GM12874 (cell line): Measurements from ENCODE around the gene FOXN3.

Experiments
- CTCF ChIP-seq: IDR thresholded peaks from 2 replicates; pipeline ENCODE4 v1.5.1; 2011; ENCODE audit warnings: low read depth, mild to moderate bottlenecking, control low read depth, low read length, moderate library complexity; ENCODE audit not compliant: insufficient read depth

The FOXN3 gene

DNA sequence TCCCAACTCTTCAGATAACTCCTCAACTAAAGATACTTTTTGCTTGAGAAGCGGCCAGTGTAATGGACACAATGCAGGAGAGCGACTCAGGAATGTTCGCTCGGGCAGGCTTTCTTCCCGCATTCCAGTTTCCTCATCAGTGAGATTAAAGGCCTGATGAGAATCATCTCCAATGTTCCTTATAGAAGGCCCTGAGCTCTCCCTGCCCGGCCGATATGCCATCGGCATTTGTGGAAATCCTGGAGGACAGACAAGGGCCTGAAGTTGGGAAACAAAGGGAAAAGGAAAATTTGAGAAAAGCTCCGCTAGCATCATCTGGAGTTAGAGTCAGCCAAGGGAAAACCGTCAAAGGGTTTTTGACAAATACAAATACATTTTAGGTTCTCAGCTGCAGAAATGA is 38.0 kb upstream of the FOXN3 start:
- TF ChIP-seq CTCF = no peak

GRCh38 chr14:89452281-89452680 is 35.2 kb upstream of the FOXN3 start:
- no peak for TF ChIP-seq CTCF

- TF ChIP-seq CTCF = no peak
Measured at GRCh38 chr14:89451229-89451628, 34.2 kb upstream of the FOXN3 start.

DNA sequence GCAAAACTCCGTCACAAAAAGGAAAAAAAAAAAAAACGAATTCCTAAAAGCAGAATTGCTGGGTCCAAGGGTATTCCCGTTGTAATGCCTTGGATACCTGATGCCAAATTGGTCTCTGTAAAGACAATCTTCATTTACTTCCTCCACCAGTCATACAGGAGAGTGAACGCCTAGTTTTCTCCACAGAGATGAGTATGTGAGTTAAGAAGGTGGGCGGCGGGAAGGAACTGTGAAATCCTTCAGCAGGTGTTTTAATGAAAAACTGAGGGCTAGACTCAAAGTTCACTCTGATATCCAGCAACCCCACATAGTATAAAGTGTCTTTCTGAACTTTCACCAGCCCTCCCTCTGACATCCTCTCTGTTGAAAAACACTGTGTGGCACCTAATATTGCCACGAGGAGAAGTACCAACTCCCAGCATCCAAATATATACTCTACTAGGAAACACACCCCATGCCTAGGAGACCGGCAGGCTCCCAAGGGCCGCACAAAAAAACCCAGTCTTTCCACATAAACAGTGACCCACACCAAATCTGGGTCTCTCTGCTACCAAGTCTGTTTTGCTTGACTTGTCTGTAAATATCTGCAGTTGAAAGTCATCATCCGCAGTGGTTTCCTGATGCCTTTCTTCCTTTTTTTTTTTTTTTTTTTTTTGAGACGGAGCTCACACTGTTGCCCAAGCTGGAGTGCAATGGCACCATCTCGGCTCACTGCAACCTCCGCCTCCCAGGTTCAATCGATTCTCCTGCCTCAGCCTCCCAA is 30.3 kb upstream of the FOXN3 start:
- no peak for TF ChIP-seq CTCF

GRCh38 chr14:89445273-89445973 is 28.4 kb upstream of the FOXN3 start:
- no peak for TF ChIP-seq CTCF

DNA sequence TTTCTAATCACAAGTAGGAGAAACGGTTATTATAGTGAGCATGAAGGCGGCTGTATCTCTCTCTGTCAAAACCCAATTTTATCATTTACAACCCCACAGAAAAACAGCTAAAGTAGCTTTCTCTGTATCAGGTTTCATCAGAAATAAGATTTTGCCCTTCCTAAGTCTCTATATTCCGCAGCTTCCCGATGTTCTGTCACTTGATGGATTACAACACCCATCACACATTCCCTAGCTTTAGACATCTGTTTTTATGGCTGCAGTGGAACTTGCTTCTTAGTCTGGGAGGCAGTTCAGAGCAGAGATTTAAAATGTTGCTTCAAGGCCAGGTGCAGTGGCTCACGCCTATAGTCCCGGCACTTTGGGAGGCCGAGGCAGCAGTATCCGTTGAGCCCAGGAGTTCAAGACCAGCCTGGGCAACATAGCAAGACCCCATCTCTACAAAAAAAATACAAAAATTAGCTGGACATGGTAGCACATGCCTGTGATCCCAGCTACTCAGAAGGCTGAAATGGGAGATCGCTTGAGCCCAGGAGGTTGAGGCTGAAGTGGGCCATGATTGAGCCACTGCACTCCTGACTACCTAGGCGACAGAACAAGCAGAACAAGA is 27.6 kb upstream of the FOXN3 start:
- TF ChIP-seq CTCF = no peak

DNA sequence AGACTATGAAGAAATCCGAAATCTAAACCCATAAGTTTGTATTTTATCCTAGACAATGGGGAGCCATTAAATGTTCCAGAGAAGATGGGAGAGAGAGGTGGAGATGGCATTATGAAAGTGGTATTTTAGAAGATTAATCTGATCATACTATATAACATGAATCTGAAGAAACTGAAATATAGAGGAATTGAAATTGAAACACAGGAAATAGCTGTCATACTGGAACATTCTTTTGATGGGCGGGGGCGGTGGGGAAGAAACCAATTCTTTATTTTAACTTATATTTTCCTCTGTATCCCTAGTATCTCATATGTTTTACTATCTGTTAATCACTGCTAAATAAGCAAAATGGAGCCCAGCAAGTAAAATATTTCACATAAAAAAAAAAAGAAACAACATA is 27.0 kb upstream of the FOXN3 start:
- TF ChIP-seq CTCF = no peak
